22Rv1 (cell line): Measurements from ENCODE around the gene TLCD5.

Experiments used
- H3K27ac ChIP-seq: fragments of 450-650 bp; 2 replicates; pipeline ENCODE4 v1.5.1; 2017
- ZFX ChIP-seq: fragments of 450-650 bp; IDR thresholded peaks from 2 replicates; pipeline ENCODE4 v1.6.1; 2017; ENCODE audit warnings: antibody characterized with exemption, borderline replicate concordance
- TF ChIP-seq, protein P1 (sequence below): fragments of 450-650 bp; IDR thresholded peaks from 2 replicates; pipeline ENCODE4 v1.5.1; 2017; ENCODE audit warnings: mild to moderate bottlenecking

The TLCD5 gene

DNA sequence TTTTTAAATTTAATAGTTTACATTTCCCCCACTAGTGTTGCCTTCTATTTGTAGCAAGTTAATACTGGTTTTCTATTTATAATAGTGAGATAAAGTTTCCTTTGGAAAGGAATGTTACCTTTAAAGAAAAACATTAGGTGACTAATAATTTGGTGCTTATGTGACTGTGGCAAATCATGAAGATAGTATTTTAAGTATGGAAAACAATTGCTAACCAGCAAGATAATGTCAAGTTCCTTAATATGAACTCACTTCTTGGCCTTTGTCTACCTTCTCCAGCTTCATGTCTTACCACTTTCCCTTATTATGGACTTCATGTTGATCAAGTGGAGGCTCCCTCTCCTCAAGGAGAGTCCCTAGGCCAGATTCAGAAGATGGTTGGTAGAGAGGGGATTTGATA is 38.3 kb downstream of the TLCD5 start:
- no peak overlapping the region for H3K27ac ChIP-seq
- TF ChIP-seq, protein P1, sequence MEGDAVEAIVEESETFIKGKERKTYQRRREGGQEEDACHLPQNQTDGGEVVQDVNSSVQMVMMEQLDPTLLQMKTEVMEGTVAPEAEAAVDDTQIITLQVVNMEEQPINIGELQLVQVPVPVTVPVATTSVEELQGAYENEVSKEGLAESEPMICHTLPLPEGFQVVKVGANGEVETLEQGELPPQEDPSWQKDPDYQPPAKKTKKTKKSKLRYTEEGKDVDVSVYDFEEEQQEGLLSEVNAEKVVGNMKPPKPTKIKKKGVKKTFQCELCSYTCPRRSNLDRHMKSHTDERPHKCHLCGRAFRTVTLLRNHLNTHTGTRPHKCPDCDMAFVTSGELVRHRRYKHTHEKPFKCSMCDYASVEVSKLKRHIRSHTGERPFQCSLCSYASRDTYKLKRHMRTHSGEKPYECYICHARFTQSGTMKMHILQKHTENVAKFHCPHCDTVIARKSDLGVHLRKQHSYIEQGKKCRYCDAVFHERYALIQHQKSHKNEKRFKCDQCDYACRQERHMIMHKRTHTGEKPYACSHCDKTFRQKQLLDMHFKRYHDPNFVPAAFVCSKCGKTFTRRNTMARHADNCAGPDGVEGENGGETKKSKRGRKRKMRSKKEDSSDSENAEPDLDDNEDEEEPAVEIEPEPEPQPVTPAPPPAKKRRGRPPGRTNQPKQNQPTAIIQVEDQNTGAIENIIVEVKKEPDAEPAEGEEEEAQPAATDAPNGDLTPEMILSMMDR, result no peak
- TF ChIP-seq ZFX, result no peak

DNA sequence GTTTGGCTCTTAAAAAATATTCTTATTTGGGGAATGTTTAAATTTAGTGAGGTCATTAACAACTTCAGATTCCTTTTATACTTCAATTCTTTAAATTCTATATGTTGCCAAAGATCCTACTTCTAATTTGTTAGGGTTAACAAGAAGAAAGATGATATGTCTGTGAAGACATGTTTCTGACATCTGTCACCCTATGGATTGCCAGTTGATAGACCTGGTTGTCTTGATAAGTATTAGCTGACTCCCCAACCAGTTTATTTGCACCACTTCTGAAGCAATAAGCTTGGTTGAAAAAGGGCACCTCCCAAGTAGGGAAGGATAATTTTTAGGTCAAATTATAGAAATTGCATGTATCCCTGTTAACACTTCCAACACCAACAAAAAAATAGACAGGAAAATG is 40.4 kb downstream of the TLCD5 start:
- H3K27ac ChIP-seq, result no peak overlapping the region
- TF ChIP-seq ZFX, result no peak
- TF ChIP-seq, protein P1, result no peak

DNA sequence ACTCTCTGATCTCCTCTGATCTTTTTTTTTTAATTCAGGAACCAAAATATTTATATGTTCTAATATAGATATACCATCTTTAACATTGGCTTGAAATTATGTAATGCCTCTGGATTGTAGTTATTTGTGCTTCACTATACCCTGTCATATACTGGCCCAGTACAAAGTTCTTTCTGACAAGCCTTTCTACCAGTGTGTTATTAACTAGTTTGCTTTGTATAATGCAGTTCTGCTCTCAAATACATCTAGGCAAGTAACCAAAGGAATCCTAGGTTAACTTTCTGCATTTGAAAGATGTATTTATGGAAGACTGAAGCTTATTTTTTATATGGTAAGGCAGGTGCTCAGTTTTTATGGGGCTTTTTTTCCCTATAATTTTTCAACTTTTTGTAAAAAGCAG is 47.2 kb downstream of the TLCD5 start:
- TF ChIP-seq, protein P1, result no peak
- no peak for TF ChIP-seq ZFX
- H3K27ac ChIP-seq, result no peak overlapping the region

DNA sequence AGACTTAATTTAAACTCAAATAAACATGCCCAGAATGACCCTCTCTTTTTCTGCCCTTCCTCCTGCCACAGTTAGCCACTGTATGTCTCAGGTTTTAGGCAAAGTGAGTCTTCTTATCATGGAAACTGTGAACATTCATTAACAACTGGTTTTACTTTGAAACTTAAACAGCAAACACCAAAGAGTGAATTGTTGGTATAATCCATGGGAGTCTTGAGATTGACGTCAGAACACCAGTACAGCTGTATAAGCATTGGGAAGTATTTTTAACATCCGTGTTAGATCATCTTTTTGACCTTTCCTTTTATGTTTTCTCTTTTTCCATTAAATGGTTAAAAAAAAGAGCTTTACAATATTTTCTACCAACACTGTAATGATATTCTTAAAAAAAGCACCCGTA is 50.0 kb downstream of the TLCD5 start:
- H3K27ac ChIP-seq, result no peak overlapping the region
- no peak for TF ChIP-seq ZFX
- TF ChIP-seq, protein P1, result no peak

DNA sequence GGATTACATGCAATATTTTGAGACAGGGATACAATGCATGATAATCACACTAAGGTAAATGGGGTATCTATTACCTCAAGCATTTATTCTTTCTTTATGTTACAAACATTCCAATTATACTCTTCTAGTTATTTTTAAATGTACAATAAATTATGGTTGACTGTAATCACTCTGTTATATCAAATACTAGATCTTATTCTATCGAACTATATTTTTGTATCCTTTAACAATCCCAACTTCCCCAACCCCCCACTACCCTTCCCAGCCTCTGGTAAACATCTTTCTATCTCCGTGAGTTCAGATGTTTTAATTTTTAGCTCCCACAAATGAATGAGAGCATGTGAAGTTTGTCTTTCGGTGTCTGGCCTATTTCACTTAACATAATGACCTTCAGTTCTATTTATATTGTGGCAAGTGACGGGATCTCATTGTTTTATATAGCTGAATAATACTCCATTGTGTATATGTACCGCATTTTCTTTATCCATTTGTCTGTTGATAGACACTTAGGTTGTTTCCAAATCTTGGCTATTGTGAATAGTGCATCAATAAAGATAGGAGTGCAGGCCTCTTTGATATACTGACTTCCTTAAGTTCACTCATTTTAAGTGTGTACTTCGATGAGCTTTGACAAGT is 51.6 kb downstream of the TLCD5 start:
- TF ChIP-seq, protein P1, result no peak
- no peak for TF ChIP-seq ZFX
- no peak overlapping the region for H3K27ac ChIP-seq

DNA sequence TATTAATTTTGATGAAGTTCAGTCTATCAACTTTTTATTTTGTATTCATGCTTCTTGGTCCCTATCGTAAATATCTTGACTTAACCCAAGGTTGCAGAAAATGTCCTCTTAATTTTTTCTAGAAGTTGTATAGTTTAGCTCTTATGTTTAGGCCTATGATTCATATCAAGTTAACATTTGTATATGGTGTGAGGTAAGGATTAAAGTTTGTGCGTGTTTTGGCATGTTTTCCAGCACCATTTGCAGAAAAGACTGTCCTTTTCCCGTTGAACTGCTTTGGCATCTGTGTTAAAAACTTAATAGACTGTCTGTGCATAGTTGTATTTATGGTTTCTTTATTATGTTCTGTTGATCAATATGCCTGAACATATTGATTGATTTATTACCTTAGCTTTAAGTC is 53.4 kb downstream of the TLCD5 start:
- TF ChIP-seq ZFX, result no peak
- TF ChIP-seq, protein P1, result no peak
- H3K27ac ChIP-seq, result no peak overlapping the region

DNA sequence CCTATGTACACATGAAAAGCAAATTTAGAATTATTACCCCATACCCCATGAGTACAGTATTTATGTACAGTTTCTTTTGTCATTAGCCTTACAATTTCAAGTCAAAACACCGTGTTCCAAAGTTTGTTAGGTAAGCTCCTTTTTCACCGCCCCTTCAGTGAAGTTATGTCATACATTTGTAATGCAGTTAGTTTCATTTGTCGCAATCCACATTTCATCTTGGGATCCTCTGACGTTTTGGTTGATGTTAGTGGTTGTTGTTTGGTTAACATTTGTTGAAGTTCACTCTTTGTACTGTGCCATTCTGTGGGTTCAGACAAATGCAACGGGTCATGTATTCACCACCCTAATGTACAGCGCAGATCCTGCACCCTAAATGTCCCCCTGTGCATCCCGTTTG is 56.3 kb downstream of the TLCD5 start:
- no peak for TF ChIP-seq ZFX
- no peak overlapping the region for H3K27ac ChIP-seq
